Umbilical cord (tissue), 2 donors: Measurements from ENCODE around the gene ERG. TPM values are rescaled to one million over a fixed set of nuclear protein-coding genes. Genes with fewer than 3 reads are reported as not detected.

Source experiments
- DNase-seq: peaks from one replicate; pipeline ENCODE4 v3.0.0-alpha.2; 2015; ENCODE audit warnings: low spot score
- total RNA-seq: library from RNA; depleted of rRNA; stranded (reverse); fragments of >200 nt; gene quantifications from one replicate; pipeline ENCODE4 v1.2.3, GENCODE V29; 2014; ENCODE audit warnings: low replicate concordance; ENCODE audit not compliant: insufficient read depth

Gene ERG
- total RNA-seq, 1 donor from 2014 or later, result 14.9 TPM

GRCh38 chr21:38358666-38359065, 139.6 kb downstream of the ERG start:
- no peak for DNase-seq

GRCh38 chr21:38358098-38358497, 140.2 kb downstream of the ERG start:
- DNase-seq, result no peak

- DNase-seq, result no peak
Observed at GRCh38 chr21:38356883-38357625, 141.2 kb downstream of the ERG start.

GRCh38 chr21:38355992-38356781, 142.1 kb downstream of the ERG start:
- peak; percentile 75 for DNase-seq

GRCh38 chr21:38355353-38355752, 142.9 kb downstream of the ERG start:
- no peak for DNase-seq

- DNase-seq, result peak; percentile 23
Observed at GRCh38 chr21:38354746-38355145, 143.5 kb downstream of the ERG start.

- DNase-seq, result no peak
Observed at GRCh38 chr21:38354231-38354630, 144.0 kb downstream of the ERG start.

GRCh38 chr21:38352536-38353219, 145.6 kb downstream of the ERG start:
- DNase-seq, result peak; percentile 66

GRCh38 chr21:38351961-38352521, 146.2 kb downstream of the ERG start:
- peak; percentile 68 for DNase-seq

GRCh38 chr21:38351176-38351959, 146.9 kb downstream of the ERG start:
- DNase-seq, result peak; percentile 92

- DNase-seq, result peak; percentile 35
Observed at GRCh38 chr21:38350684-38351083, 147.6 kb downstream of the ERG start.

- no peak for DNase-seq
Observed at GRCh38 chr21:38349977-38350376, 148.3 kb downstream of the ERG start.

GRCh38 chr21:38349111-38349746, 149.0 kb downstream of the ERG start:
- no peak for DNase-seq

- no peak for DNase-seq
Observed at GRCh38 chr21:38346286-38346685, 152.0 kb downstream of the ERG start.

GRCh38 chr21:38343691-38344090, 154.6 kb downstream of the ERG start:
- no peak for DNase-seq

GRCh38 chr21:38342739-38343138, 155.5 kb downstream of the ERG start:
- peak; percentile 62 for DNase-seq

- DNase-seq, result no peak
Observed at GRCh38 chr21:38341546-38342012, 156.7 kb downstream of the ERG start.

GRCh38 chr21:38340131-38340530, 158.1 kb downstream of the ERG start:
- DNase-seq, result no peak

- DNase-seq, result no peak
Observed at GRCh38 chr21:38337793-38338192, 160.5 kb downstream of the ERG start.

GRCh38 chr21:38334866-38335265, 163.4 kb downstream of the ERG start:
- DNase-seq, result no peak
